Adrenal gland (tissue), 5 donors: ENCODE data around the gene TICAM2.

ENCODE experiments used
- CTCF ChIP-seq, 6 experiments: fragments of 450-650 bp in 4 of 6; fragments of 200-600 bp in 2 of 6; sonication (generic) in 1 of 6; IDR thresholded peaks; 1 replicate in 5 of 6; 2 replicates in 1 of 6; pipeline versions ENCODE4 v1.5.1 to v1.8.0; 2016 to 2021; ENCODE audit warnings: antibody characterized with exemption in 6 of 6, mild to moderate bottlenecking in 2 of 6, moderate library complexity in 1 of 6
- POLR2A ChIP-seq, 2 donors: fragments of 450-650 bp; IDR thresholded peaks; one replicate each; pipeline ENCODE4 v1.6.1; 2017; ENCODE audit warnings: antibody characterized with exemption in 2 of 2, mild to moderate bottlenecking in 2 of 2, moderate library complexity in 1 of 2
- donor health status: DM: no; HTN: no; CAD: no.

- TF ChIP-seq CTCF (IDR thresholded peaks at IDR 0.05) (no peak), POLR2A (IDR thresholded peaks at IDR 0.05) (no peak)
Observed at GRCh38 chr5:115624994-115625393, 22.7 kb upstream of the TICAM2 start.
